Islet of Langerhans (tissue), 1 donor: ENCODE data around the gene TET1.
"Not testable (repeated sequence)": the region's sequence is repeated elsewhere in the genome, so short reads cannot be mapped to it uniquely, and the experiment has no call there.

ENCODE experiments used
- FAIRE-seq: peaks from one replicate; lab custom pipeline; 2011; peaks lifted over from hg19 to GRCh38; lab: Jason Lieb, UNC

TET1 gene

GRCh38 chr10:68560186-68560942 is at the start of gene TET1:
TSS of gene TET1 (plus strand) at chr10:68560337. CDS start at chr10:68572339, 12,002 bp downstream.
- no peak for FAIRE-seq

DNA sequence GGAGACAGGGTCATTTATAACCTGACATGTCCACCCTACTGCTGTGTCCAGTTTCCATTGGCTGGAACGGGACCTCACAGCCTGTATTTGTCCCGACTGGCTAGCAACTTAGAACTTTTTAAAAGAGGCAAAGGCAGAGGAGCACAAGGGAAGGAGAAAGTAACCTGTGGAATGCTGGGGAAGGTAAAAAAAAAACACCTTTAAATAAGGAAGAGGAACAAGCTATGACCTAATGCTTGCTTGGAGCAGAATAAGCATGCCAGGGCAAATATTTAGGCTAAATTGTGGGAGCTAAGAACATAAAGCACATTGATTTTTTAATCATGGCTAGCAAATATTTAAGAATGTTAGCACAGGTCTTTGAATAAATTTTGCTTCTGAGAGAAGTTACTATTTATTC is 43.9 kb upstream of the TET1 start:
- FAIRE-seq: not testable (repeated sequence)

DNA sequence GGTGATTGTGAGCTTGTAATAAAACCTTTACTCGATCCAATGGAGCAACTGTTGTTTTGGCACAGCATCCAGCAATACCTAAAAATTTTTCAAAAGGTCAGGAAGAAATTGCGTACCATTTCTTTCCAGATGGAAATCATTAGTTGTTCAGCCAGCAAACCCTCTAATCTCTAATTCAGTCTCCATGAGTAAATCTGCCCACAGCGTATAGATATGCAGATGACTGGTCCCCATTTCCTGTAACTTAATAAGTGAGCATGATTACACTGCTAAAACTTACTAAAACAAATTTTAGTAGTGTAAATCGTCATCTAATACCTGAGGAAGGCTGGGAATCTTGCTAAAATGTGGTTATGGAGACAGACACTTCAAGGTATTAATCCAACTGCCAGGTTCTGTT is 43.4 kb upstream of the TET1 start:
- FAIRE-seq: no peak

DNA sequence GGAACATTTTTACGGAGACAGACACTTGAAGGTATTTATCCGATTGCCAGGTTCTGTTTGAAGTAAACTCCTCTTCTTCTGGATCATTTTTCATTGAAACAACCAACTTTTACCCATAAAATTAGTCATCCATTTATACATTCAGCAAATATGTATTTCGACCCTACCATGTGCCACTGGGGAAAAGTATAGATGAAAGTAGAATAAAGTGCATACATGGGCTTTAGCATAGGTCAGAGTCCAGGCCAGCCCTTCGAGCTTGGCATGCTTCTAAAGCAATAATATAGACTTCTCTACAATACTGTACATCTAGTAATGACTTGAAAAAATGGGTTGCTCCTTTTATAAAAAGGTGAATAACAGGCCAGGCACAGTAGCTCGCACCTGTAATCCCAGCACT is 42.9 kb upstream of the TET1 start:
- no peak for FAIRE-seq

DNA sequence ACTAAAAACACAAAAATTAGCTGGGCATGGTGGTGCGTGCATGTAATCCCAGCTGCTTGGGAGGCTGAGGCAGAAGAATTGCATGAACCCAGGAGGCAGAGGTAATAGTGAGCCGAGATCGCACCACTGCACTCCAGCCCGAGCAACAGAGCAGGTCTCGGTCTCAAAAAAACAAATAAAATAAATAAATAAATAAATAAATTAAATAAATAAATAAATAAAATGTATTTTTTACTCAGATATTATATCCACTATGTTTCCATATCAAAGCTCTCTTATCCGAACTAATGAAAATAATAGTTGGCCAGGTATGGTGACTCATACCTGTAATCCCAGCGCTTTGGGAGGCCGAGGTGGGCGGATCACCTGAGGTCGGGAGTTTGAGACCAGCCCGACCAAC is 41.5 kb upstream of the TET1 start:
- not testable (repeated sequence) for FAIRE-seq

GRCh38 chr10:68525490-68526038 is 34.6 kb upstream of the TET1 start:
- FAIRE-seq: not testable (repeated sequence)

GRCh38 chr10:68526634-68527307 is 33.4 kb upstream of the TET1 start:
- no peak for FAIRE-seq

DNA sequence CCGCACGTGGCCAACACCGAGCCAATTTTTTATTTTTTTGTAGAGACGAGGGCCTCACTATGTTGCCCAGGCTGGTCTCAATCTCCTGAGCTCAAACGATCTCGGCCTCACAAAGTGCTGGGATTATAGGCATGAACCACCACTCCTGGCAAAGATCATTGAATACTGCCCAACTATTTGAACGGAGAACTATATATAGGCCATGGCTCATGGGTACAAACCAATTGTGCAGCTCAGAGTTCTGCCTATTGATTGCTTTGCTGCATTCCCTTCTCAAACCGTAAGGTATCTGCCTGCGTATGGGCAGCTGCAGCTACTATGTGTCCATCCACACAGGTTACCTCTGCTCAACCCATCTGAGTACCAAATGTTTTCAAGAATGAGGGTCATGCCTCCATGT is 23.2 kb upstream of the TET1 start:
- no peak for FAIRE-seq

- no peak for FAIRE-seq
Observed at GRCh38 chr10:68537796-68538195, 22.3 kb upstream of the TET1 start.

DNA sequence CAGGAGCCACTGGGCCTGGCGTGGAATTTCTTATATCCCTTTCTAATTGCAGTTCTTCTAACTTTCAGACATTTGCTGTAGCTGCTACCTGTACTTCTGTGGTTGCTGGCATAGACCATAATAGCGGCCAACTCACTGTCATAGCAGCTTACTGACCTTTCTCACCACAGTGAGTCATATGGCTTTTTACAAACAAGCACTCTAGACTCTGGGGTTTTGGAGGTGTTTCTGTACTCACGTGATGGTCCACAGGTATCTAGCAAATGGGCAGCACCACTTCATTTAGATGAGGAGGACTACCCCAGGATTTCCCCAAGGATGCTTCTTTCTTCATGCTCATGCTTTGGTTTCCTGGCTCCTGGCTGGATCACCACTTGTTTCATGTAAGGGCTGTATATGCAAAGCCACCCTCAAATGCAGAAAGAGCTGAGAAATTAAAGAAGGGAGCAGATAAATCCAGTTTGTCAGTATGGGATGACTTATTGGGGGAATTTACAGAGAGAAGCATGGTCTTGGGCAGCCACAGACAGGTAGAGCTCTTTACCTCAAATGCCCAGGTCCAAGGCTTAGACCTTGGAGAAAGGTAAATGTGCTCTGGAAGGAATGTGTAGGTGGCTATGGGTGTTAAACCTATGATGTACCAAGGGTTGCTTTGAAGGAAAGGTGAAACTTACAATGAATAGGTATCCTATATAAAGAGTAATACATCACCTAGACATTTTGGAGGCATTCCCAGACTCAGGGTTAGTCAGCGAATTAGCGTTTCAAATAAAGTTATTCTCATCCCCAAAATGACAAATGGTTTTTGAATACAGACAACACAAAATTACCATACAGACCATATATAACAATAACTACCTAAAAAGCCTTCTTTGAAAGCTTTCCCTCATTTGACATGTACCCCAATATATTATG is 16.9 kb upstream of the TET1 start:
- FAIRE-seq: no peak

DNA sequence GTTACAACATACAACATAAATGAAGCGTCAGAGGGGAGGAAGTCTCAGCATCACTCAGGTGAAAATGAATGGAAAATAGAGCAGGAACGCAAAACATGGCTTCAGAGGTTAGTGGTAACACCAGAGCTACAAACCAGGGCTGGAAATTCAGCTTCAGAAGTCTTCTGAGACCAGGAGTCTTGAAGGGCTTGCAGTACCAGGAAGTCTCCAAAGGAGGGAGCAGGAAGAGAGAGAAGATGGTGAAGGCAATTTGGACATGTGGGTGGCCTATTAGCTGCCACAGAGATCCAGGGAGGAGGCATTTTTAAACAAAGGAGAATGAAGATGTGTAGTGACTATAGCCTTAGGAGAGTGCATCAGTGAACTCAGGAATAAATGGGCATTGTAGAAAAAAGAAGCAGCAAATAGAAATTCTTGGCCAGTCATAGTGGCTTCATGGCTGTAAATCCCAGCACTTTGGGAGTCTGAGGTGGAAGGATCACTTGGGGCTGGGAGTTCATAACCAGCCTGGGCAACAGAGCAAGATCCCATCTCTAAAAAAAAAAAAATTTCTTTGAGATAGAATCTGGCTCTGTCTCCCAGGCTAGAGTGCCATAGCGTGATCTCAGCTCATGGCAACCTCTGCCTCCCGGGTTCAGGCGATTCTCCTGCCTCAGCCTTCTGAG is 9.3 kb upstream of the TET1 start:
- no peak for FAIRE-seq

GRCh38 chr10:68553138-68553537 is 7.0 kb upstream of the TET1 start:
- no peak for FAIRE-seq

DNA sequence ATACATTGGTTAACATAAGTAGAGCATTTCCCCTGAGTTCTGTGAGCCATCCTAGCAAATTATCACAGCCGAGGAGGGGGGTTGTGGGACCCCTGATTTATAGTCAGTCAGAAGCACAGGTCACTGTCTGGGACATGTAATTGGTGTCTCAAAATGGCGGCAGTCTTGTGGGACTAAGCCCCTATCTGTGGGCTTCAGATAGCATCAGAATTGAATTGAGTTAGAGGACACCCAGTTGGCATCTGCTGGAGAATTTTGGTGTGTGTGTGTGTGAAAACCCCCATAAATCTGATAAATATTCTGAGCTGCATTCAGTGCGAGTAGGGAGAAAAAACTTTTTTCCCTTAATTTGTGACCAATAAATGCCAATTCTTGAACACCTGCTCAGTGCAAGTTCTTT is 6.5 kb upstream of the TET1 start:
- FAIRE-seq: no peak

DNA sequence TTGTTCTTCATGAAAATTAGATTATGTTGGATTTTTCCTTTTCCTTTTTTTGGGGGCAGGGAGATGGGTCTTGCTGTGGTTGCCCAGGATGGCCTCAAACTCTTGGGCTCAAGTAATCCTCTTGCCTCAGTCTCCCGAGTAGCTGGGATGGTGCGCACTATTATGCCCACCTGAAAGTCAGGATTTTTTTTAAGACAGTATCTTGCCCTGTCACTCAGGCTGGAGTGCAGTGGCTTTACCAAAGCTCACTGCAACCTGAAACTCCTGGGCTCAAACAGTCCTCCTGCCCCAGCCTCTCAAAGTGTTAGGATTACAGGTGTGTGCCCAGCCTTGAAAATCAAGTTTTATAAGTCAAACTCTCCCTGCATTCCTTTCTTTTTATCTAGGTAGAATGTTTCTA is 1.7 kb upstream of the TET1 start:
- FAIRE-seq: no peak

DNA sequence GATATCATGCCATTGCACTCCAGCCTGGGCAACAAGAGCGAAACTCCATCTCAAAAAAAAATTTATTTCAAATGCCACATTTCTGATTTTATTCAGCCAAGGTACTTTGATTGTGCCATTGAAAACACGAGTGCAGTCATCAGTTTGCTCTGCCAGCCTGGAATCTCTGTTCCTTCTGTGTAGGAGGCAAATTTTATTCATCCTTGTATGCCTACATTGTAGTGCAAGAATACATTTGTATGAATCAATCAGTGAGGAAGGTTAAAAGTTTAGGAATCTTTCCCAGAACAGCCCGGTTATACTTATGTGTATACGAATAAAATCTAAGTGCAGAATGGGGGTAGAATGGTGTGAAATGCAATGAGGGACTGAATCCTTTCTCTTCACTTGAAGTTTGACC is 886 bp upstream of the TET1 start:
- FAIRE-seq: no peak

GRCh38 chr10:68559841-68560185 is 324 bp upstream of the TET1 start:
- no peak for FAIRE-seq

DNA sequence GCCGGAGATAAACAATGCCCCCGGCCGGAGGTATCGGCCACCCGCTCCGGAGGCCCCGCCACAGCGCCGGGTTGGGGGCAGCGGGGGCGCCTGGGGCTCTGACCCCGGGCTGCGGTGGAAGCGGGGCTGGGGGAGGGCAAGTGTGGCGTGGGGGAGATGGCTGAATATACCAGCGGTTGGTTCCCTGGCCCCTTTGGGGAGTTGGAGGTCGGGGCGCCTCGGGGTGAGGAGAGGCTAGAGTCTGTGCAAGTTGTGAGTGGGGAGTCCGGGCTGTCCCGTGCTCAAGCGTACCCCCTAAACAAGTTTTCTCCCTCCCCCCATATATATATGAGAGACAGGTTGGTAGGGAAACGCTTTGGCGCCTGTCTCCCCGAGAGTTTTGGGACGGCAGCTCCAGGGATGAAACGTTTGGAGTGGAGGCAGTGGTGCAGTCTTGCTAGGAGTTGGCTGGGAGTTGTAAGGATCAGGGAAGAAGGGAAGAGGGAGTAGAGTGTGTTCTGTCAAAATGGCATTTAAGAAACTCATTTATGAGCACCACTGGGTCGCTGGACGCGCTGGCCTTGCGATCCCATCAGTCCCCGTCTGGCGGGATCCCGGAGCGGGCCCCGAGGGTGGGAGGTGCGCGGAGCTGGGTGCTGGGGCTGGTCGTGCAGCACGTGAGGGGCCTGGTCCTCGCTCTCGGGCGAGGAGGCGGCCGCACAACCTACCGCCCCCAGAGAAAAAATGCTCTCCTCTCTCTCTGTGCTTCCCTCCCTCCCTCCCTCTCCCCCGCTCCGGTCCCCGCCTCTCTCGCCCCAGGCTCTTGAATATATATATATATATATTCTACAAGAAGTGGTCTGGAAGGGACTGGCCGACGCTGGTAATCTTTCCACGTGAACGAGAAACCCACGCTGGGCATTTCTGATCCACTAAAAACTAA is 1.1 kb downstream of the TET1 start:
- no peak for FAIRE-seq

GRCh38 chr10:68561865-68562649 is 1.9 kb downstream of the TET1 start:
- no peak for FAIRE-seq

- no peak for FAIRE-seq
Observed at GRCh38 chr10:68562661-68563570, 2.8 kb downstream of the TET1 start.
